ES-I3 (cell line): ENCODE measurements around the gene C11orf16.
A peak's percentile ranks its signal among the peaks of the same experiment; 100 is the strongest.
"Not testable (repeated sequence)": the region's sequence is repeated elsewhere in the genome, so short reads cannot be mapped to it uniquely, and the experiment has no call there.

Source experiments
- H3K36me3 ChIP-seq: 2 replicates; pipeline ENCODE4 v1.6.1; 2013; ENCODE audit warnings: mild to moderate bottlenecking, low read length, control low read depth, moderate library complexity; ENCODE audit not compliant: insufficient read depth
- H3K4me1 ChIP-seq: 2 replicates; pipeline ENCODE4 v1.6.1; 2013; ENCODE audit warnings: mild to moderate bottlenecking, control low read depth, low read length; ENCODE audit not compliant: insufficient read depth
- H3K9ac ChIP-seq: 2 replicates; pipeline ENCODE4 v1.6.1; 2013; ENCODE audit warnings: low read depth, mild to moderate bottlenecking, low read length, moderate library complexity
- H3K9me3 ChIP-seq: 2 replicates; pipeline ENCODE4 v1.6.1; 2013; ENCODE audit warnings: mild to moderate bottlenecking, low read length, moderate library complexity; ENCODE audit not compliant: control insufficient read depth, insufficient read depth

The C11orf16 gene

GRCh38 chr11:8948886-8949285 lies 16.1 kb upstream of the C11orf16 start:
- no peak overlapping the region for H3K9ac ChIP-seq
- H3K36me3 ChIP-seq: no peaks in the 10 kb centered on the region
- no peaks in the 10 kb centered on the region for H3K9me3 ChIP-seq
- no peaks in the 10 kb centered on the region for H3K4me1 ChIP-seq

DNA sequence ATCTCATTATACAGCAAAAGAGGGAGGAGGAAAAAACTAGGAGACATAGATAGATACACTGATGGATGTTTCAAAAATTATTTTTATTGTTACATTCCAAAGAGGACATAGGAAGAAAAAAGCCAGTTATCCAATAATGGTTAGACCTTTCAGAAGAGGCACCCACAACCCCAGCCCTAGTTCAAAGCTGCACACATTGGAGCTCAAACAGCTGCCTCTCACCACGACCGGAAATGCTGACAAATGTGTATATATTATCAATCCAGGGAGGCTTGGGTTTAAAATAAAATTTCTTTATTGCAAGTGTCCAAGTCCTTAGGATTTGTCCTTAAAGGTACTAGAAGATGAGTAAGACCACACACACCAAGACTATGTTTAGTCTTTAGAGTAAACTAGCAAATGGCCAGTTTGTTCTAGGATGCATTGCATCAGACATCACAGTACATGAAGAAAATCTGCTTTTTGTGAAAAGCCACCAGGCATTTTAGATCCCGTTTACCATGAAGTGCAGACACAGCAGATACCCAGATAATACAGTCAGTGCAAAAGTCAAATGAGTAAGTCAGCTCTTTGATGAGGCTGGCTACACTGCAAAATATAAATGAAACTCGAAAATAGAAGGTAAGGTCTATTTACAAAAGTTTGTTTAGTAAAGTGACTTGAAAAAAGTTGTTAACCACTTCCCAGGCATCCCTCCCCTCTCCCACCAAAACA lies 14.6 kb upstream of the C11orf16 start:
- Histone ChIP-seq H3K9me3 (no peaks in the 10 kb centered on the region), H3K4me1 (no peaks in the 10 kb centered on the region), H3K9ac (no peak overlapping the region), H3K36me3 (no peaks in the 10 kb centered on the region)

DNA sequence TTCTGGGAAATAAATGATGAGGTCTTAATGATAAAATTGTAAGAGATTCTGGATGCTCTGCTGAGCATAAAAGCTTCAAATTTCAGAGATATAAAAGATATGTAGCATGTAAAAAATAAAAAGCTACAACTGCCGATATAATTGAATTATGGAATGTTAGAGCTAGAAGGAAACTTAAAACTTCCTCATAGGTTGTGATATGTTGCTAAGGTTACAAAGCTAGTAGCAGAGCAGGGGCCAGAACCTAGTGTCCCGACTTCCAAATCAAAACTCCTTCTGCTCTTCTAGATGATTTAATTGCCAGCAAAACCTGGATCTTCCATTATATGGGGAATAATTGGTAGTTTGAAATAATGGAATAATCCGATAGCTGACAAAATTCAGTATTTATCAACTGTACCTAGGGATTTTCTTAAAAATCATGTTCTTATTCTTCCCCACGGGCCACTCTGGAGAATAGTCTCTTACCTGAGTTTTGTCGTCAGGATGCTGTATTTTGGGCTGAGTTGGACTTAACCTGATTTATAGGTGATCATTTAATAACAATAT lies 9.8 kb upstream of the C11orf16 start, which contains the start of gene ASCL3:
Gene ASCL3, minus strand, starts transcription at position 499 of the 549 bp plus-strand sequence. CDS start 4,855 bp downstream, outside the sequence.
- H3K36me3 ChIP-seq: no peaks in the 10 kb centered on the region
- H3K9me3 ChIP-seq: no peaks in the 10 kb centered on the region
- no peaks in the 10 kb centered on the region; the same call in 1 of the 2 replicates for H3K4me1 ChIP-seq
- no peak within 1 kb of the TSS for H3K9ac ChIP-seq

DNA sequence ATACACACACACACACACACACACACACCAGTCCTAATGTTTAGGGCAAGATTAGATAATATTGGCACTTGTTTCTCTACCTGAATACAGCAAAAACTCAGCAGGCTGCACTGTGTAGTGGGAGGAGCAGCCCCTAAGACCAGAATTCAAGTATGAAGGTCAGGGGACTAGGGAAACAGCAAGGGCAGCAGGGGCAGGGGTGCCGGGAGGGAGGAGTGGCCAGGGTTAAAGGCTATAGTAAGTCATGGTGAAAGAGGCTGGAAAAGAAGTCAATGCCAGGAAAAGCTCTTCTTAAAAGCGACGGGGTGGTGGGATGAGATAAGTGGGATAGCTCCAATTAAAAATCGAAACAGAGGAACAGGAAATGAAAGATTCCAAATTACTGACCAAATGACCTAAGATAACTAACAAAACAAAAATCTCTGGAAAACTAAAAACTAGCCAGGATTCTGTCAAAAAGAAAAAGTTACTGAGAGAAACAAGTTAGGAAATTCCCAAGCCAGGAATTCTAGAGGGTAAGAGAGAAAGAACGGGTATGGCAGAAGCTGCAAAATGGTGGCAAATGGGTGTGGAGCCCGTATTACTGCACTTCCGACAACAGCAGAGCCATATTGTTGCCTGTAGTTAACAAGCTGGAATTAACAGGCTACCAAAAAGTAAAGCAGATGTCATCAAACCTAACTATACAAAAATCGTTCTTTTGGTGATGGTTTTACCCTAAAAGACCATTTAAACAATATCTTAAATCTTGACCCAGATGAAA lies 8.8 kb upstream of the C11orf16 start:
- Histone ChIP-seq H3K4me1 (no peaks in the 10 kb centered on the region; the same call in 1 of the 2 replicates), H3K36me3 (no peaks in the 10 kb centered on the region), H3K9ac (no peak overlapping the region), H3K9me3 (no peaks in the 10 kb centered on the region)

DNA sequence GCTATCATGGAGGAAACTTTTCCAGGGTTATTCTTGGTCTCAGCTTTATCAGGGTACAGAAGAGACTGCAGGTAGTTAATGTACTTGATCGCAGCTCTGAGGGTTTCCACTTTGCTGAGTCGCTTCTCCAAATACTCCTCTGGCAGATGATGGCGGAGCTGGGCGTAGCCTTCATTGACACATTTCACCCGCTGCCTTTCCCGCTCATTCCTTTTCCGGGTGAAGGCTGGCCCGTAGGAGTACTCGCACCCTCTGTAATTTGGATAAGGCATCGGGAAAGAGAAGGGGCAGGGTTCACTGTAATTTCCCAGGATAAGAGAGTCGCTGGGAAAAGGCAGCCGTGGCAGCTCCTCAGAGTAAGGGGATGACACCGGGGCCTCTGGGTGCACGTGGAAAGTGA lies 4.9 kb upstream of the C11orf16 start:
- Histone ChIP-seq H3K4me1 (peaks cover 21% of the 10 kb centered on the region), H3K36me3 (no peaks in the 10 kb centered on the region), H3K9ac (no peak overlapping the region), H3K9me3 (no peaks in the 10 kb centered on the region)

DNA sequence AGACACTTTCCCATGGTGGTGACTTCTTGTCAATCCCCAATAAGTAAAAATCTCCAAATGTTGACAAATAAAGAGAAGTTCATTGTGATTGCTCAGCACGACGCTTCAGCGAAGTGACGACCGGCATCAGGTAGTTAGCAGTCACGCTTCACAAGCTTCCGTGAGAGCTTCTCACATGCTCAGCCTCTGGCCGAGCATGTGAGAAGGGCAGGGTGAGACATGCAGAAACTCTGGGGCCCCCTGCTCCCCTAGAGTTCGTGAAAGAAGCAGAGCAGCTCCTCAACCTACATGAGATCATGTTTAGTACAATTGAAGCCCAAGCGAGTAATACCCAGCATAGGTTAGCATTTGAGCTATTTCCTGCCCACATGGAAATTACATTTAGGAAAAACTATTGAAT lies 4.4 kb upstream of the C11orf16 start:
- no peaks in the 10 kb centered on the region for H3K9me3 ChIP-seq
- H3K4me1 ChIP-seq: peaks cover 26% of the 10 kb centered on the region
- H3K9ac ChIP-seq: no peak overlapping the region
- no peaks in the 10 kb centered on the region for H3K36me3 ChIP-seq

DNA sequence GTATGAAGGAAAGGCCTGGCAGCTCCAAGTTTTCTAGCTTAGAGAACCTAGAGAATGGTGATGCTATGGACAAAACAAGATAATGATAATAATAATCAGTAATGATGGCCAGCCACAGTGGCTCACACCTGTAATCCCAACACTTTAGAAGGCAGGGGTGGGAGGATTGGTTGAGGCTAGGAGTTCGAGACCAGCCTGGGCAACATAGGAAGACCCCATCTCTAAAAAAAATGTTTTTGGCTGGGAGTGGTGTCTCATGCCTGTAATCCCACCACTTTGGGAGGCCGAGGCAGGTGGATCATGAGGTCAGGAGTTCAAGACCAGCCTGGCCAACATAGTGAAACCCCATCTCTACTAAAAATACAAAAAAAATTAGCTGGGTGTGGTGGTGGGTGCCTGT lies 3.0 kb upstream of the C11orf16 start:
- not testable (repeated sequence) for H3K9ac ChIP-seq, H3K36me3 ChIP-seq, H3K9me3 ChIP-seq
- H3K4me1 ChIP-seq: peaks cover 29% of the 10 kb centered on the region

DNA sequence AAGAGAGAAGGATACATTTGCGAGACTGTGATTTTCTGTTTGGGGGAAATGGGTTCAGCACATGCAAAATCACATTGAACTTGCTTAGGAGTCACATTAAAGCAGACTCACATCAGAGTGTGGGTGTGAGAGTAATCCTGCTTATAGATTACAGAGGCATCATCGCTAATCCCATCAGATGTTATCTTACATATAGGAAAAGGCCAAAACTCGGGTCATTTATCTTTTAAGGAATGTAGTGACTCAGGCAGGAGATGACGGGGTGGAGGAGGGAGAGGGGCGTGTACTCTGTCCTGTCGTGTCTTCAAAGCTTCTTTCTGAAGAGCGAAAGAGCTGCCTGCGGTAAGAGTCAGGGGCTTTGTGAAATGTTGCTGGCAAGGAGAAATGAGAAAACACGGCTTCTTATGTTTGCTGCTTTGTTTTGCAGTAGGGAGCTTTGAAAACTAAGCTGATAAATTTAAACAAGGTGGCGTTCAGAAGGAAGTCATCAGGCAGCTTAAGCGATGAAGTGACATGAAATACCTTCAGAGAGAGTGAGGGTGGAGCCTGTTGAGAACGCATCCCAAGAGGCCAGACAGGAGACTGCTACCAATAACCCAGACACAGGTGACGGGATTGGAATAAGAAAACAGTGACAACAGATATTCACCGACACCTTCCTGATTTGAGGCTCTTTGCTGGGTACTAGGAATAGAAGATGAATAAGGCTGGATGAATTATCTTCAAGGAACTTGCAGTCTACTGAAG lies 2.2 kb upstream of the C11orf16 start:
- peaks cover 29% of the 10 kb centered on the region for H3K4me1 ChIP-seq
- H3K9ac ChIP-seq: peak overlapping the region; percentile 34; the same call in 1 of the 2 replicates
- H3K36me3 ChIP-seq: no peaks in the 10 kb centered on the region
- H3K9me3 ChIP-seq: no peaks in the 10 kb centered on the region

DNA sequence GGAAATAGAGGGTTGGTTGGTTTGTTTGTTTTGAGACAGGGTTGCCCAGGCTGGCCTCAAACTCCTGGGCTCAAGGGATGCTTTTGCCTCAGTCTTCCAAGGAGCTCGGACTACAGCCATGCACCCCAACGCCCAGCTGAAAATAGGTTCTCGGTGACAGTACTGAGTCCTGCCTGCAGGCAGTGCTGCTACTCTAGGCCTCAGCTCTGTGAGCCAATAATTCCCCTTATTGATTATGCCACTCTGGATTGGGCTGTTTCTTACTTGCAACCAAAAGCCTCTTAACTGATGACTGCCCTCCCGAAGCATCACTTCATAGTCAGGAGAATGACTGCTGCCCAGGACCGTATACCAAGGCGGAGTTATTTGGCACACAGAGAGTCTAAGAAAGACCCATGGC lies 1.2 kb upstream of the C11orf16 start:
- Histone ChIP-seq H3K9me3 (no peaks in the 10 kb centered on the region), H3K4me1 (peaks cover 29% of the 10 kb centered on the region), H3K9ac (no peak overlapping the region), H3K36me3 (no peaks in the 10 kb centered on the region; the same call in 1 of the 2 replicates)

DNA sequence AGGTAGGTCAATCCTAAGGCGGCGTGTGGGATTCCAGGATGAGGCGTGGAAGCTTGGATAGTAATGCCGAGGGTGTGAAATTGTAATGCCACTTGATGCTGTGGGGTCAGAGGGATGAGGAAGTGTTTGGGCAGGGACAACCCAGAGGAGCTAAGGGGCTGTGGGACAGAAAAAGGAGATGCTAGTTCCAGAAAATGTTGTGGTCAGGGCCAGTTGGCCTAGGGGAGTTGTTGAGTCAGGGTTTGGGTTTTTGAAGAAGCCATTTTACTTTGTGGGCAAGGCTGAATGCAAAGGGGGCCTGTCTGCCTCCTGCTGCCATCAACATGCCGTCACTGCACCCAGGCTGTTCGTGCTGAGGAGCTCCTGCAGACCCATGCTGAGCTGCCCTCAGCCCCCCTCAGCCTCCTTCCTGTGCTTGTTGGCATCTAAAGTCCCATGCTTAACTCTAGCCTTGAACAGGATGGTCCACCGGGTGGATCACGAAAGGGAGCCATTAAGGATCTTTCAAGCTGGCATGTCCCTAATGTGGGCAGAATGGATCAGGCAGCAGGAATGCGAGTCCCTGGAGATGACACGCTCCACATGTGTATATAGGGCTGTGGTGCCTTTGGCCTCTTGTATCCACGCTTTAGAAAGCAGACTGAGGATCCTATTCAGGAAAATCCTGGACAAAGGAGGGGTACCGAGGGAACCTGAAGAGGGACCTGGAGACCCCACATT lies 2.1 kb downstream of the C11orf16 start:
- no peaks in the 10 kb centered on the region for H3K9me3 ChIP-seq
- no peaks in the 10 kb centered on the region; the same call in 1 of the 2 replicates for H3K36me3 ChIP-seq
- H3K9ac ChIP-seq: no peak overlapping the region
- peaks cover 29% of the 10 kb centered on the region for H3K4me1 ChIP-seq

- no peaks in the 10 kb centered on the region for H3K9me3 ChIP-seq
- no peak overlapping the region for H3K9ac ChIP-seq
- peaks cover 18% of the 10 kb centered on the region for H3K4me1 ChIP-seq
- no peaks in the 10 kb centered on the region; the same call in 1 of the 2 replicates for H3K36me3 ChIP-seq
Measured at GRCh38 chr11:8928981-8929615, 3.6 kb downstream of the C11orf16 start.

- H3K9me3 ChIP-seq: no peaks in the 10 kb centered on the region
- no peak overlapping the region for H3K9ac ChIP-seq
- no peaks in the 10 kb centered on the region; the same call in 1 of the 2 replicates for H3K36me3 ChIP-seq
- peaks cover 12% of the 10 kb centered on the region for H3K4me1 ChIP-seq
Measured at GRCh38 chr11:8928205-8928604, 4.5 kb downstream of the C11orf16 start.

- Histone ChIP-seq H3K9ac (no peak overlapping the region), H3K36me3 (no peaks in the 10 kb centered on the region; the same call in none of the 2 replicates), H3K9me3 (no peaks in the 10 kb centered on the region), H3K4me1 (peaks cover 4% of the 10 kb centered on the region; the same call in 1 of the 2 replicates)
Measured at GRCh38 chr11:8927233-8927632, 5.5 kb downstream of the C11orf16 start.
